T1000 (cell line): ENCODE data around the gene ERC2.

Experiments
- DNase-seq: peaks from one replicate; lab custom pipeline; 2025; ENCODE audit warnings: mixed read lengths; lab: John Stamatoyannopoulos, UW

ERC2 gene

DNA sequence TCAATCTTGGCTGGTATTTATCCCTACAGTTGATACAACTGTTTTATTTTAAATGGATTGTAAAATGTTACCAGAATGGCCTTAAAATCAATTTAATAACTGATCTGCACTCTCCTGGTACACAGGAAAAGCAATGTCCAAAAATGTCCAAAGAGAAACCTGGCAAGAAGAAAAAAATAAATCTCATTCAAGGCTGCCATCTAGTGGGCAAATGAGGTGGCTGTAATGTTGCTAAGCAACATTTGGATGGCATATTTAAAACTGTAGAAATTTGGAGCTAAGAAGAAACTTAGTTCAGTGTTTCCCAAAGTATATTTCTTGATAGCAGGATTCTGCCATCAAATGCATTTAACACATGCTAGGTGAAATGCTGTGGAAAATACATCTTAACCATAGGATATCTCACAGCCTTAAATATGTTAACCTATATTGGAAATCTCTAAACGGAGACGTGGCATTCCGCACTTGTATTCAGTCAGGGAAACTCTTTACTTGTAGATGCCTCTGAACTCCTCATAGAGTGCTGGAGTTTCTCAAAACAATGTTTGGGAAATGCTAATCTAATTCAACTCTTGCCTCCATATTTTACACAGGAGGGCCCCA lies 216.8 kb downstream of the ERC2 start:
- DNase-seq, result no peak

DNA sequence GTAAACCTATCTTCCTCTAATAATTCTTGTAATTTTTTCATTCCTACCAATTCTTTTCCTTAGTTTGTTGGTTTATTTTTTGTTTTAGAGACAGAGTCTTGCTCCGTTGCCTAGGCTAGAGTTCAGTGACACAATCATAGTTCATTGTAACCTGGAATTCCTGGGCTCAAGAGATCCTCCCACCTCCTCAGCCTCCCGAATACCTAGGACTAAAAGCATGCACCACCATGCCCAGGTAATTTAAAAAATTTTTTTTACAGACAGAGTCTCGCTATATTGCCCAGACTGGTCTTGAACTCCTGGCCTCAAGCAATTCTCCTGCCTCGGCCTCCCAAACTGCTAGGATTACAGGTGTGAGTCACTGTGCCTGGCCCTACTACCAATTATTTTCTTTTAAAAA lies 220.2 kb downstream of the ERC2 start:
- no peak for DNase-seq

DNA sequence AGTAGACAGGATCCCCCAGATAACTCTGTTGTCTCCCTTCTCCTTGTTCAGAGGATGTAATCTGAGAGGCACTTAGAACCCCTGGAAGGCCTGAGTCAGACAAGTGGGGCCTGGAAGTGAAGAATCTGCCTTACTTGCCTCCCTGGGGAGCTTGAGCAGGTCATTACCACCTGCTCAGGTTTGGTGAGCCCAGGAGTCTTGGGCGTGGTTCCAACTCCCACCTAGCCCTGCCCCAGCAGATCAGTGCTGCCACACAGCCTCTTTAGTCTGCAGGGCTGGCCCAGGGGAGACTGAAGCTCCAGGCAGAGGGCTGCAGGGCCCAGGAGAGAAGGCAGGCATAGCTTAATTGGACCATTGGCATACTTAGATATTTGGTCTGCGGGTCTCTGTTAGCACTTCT lies 230.0 kb downstream of the ERC2 start:
- DNase-seq, result no peak

DNA sequence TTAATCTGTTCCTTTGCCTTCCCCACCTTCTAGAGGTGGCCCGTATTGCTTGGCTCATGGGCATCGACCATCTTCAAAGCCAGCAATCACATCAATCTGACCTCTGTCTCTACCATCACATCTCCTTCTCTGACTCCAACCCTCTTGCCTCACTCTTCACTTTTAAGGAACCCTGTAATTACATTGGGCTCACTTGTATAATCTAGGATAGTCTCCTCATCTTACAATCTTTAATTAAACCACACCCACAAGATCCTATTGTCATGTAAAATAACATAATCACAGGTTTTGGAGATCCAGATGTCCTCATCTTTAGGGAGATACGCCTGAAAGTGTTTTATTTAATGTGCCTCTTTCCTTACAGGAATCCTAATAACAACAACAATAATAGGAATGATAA lies 234.5 kb downstream of the ERC2 start:
- DNase-seq, result no peak

DNA sequence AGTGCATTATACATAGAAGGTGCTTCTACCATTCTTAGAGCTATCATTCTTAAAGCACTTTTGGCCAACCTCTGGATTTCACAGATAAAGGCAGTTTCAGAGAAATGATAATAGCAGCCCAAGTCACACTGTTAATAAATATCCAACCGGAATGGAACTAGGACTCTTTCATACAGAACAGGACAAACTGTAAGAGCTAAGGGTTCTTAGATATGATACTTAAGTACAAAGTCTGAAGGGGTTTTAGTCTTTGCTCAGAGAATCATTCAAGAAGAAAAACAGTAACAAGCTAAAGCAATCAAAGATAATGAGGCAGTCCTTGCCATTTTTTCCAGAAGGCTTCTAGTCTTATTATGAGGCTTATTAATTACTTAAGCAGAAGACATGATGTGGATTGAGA lies 239.0 kb downstream of the ERC2 start:
- no peak for DNase-seq

DNA sequence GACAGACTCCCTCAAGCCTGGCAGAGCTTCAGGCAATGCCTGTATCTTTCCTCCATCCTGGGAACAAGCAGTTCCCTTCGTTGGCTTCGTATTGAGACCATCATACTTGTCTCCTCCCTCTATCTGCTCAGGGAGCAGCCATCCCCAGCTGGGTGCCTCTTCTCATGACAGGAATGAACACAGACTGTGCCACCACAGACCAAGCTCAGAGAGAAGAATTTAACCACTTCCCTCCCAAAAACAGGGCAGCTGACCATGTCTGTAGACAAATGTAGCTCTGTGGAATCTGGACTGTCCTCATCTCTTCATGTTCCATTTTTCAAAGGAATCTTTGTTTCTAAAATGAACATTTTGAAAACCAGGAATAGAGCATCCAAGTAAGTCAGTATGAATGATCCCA lies 245.4 kb downstream of the ERC2 start:
- DNase-seq, result no peak

DNA sequence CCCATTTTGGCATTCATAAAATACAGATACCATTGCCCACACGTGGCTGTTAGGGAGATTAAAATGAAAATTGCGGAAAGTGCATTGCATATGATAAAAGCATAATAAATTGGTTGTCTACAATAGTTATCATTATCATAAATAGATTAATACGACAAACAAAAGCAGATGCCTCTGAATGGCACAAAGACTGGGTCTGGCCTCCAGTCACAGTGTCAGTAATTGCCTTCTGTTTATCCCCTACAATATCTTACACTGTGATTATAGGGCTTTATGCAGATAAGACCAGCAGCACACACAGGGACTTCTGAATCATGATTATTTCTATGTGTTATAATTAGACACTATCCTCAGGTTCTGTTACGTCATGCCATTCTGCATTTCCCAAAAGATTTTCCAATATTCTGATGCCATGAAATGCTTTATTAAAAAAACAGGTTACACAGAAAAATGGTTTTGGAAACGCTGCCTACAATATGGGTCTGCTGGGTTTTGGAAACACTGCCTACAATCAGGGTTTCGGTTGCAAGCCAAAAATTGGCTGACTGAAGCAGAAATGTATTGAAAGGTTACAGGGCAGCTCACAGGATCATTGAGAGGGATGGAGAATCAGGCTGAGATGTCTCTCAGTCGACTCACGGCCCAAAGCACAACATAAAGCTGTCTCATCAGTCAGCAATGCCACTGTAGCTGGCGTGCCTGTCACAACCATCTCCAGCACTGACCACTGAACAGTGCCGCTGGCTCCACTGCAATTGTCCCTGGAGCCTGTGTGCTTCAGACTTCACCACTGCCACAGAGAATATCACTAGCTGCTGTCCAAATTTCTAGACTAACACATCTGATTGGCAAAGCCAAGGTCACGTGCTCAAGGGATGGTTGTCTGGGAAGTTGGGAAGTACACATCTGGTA lies 248.1 kb downstream of the ERC2 start:
- DNase-seq, result no peak

DNA sequence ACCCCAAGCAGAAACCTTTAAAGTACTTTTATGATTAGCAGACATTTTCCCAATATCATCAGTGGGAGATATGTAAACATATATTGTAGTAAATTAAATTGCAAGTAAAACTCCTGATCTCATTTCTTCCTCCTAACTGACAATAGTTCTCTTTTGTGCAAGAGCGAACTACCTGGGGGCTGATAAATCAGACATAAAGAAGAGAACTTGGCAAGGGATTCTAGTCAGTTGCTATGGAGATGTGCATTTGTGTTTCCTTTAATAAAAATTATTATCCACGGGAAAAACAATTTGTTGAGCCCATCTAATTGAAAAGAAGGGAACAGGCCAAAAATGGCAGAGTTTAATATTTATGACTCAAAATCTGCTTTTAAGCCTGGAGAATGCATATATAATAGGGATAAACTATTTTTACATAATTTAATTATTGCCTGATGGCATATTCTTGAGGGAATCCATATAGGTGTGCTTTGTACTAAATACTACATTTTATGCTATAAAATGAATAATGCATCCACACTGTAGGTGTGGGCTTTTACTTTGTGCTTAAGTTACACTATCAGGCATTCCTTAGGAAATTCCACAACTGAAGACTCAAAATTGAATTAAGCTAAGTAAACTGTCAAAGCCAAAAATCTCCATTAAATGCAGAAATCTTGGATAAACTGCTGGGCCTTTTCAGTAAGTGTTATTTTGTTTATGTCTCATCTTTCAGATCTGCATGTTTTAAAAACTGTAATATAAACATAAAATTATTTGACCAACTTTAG lies 258.1 kb downstream of the ERC2 start:
- DNase-seq, result no peak

DNA sequence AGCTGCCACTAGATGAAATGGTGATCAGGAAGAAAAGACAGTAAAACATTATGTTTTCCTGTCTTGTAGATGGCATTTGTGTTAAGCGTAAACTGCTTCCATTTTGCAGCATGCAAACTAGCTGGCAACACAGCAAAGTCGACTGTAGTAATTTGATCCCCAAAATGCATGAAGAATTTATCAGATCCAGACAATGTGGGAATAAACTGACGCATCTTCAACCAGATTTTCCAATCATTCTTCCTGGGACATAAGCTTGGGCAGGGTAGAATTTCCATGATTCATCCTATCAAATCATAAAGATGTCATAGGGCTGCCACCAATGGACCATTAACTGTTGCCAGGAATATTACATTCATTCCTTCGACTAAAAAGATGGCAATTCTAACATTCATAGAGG lies 260.3 kb downstream of the ERC2 start:
- no peak for DNase-seq

DNA sequence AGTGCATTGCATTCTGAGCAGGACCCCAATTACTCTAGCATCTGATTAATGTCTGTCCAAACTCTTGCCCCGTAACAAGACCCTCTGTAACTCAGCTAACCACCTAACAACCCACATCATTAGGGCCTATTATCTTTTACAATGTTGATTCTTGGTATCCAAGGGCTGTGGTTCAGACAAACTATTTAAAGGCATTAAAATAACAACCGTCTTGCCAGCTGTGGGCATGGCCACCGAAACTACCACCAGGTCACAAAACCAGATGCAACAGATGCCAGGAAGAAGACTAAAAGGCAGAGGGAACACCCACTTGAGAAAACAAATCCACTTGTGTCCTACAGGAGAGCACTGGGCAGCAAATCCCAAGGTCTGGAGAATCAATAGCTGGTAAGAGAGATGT lies 262.9 kb downstream of the ERC2 start:
- no peak for DNase-seq

DNA sequence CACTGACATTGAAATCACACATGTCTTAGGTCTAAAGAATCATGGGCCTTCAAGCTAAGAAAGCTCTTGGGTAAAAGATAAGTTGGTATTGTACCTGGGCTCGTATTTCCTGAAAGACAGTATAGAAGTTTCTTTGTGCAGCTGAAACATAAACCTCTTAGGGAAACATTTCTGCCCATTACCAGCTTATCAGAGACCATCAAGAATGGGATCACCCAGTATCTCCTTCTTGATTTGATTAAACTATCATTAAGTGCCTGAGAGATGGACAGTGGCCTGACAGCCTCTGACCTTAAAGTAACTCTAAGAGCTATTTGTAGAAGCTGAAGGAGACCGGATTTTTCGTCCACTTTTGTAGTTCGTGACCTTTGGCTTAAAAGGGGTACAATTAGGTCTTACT lies 265.3 kb downstream of the ERC2 start:
- DNase-seq, result no peak

DNA sequence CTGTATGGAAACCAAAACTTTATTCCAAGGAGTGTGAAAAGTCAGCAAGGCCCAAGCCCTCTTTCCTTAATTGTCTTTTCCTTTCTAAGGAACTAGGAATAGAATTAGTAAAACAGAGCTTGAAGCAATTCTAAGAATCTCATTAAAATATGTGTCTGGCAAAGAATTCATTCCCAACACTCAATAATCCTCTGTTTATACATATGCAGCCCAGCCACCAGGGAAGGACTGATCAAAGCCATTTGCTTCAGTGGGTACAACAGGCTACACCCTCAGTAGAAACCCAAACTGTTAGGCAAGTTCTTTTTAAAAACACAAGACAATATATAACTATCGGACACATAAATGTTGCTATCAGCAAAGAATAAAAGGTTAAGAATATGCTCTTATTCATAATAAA lies 266.9 kb downstream of the ERC2 start:
- DNase-seq, result no peak

DNA sequence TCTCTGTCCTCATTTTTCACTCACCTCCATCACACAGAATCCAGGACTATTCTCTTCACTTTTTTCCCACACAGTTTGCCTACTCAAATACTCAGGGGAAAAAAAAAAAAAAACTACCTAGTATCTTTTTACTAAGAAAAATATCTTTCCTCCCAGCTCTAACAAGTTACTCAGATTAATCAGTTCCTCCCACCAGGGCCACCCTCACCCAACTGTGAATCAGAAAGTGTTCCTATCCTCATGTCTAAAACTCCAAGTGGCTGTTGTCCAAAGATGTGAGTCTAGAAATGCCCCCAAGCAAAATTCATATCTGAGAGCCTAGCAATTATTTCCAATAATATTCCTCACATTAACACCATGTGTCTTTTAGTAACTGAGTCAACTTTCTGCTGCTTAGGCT lies 268.0 kb downstream of the ERC2 start:
- DNase-seq, result no peak

DNA sequence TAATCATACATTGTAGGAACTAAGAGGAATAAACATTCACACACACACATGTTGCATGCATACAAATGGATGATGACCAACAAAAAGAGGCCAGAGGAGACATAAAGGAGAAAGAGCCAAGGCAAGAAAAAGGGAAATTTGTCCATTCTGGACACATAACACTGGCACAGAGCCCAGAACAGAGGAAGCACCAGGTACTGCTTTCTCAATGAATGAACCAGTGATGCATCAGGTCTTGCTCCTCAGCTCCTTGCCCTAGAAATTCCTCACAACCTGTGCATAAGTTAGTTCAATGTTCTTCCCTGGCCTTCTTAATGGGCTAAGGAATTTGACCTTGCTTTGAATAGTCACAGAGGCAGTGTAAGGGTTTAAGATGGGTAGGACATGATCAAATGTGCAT lies 270.3 kb downstream of the ERC2 start:
- DNase-seq, result no peak

DNA sequence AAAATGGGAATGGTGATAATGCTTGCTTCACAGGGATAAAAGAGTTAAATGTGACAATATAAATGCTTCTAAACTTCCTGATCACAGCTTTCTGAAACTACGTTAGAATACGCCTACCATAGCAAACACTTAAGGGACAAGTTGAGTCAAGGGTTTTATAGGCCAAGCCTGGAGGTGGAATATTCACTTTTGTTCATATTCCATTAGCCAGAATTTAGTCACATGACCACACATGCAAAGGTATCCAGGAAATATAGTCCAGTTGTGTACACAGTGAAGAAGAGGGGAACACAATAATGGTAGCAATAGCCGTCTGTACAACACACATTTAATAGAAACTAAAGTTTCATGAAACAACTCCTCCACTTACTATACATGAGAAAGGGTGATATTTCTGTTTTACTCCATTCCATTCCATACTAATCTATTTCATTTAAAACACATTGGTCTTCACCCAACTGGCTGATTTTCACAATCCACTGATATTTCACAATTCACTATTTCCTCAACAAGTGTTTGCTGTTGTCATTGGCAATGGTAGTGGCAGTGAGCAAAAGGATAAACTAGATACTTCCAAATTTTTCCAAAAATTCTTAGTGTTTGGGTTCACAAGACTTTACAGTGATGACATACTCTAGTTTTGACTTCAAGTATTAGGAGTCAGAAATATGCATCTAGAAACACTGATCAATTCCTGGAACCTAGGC lies 270.9 kb downstream of the ERC2 start:
- no peak for DNase-seq

DNA sequence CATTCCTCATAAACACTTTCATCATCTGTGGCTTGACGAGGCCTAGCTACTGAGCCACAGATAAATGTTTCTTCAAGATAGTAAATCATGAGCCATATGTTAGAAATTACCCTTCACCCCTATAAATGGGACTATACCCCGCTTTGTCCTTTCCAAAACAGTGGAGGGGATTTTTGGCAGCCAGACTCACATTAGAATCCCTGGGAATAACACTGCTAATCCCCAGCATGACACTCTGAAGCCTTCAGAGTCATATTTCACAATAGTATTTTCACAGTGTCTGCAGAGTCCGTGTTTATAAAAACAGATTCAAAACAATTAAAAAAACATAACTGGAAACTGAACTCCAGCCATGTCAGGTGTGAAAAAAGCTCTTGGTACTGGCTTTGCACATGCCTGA lies 271.6 kb downstream of the ERC2 start:
- DNase-seq, result no peak

DNA sequence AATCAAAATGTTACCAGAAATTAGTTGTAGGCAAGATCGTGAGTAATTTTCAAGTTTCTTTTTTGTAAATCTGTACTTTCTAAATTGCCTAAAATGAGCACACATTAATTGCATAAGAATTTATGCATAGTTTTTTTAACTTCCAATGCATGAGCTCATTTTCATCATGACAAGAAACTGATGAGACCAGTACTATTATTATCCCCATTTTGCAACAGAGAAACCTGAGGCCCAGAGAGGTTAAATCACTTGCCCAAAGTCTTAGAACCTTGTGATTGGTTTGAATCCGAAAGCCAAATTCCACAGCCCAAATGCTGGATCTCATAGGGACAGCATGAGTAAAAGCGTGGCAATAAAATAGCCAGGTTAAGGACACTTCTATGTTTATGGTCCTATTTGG lies 274.7 kb downstream of the ERC2 start:
- DNase-seq, result no peak

DNA sequence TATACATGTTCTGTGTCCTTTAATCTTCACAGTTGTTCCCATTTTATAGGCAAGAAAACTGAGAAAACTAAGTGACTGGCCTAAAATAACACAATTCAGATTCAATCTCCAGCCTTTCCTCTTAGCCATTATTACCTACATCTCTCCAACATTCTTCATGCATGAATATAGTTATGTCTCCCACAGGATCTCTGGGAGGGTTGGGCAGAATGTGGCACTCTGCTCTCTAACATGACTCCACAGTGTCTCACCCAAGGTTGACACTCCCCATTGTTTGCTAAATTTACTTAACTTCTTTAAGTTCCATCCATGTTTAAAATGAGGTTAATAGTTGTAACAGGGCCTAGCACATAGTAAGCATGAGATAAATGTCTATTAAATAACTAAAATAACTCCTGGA lies 276.3 kb downstream of the ERC2 start:
- no peak for DNase-seq

DNA sequence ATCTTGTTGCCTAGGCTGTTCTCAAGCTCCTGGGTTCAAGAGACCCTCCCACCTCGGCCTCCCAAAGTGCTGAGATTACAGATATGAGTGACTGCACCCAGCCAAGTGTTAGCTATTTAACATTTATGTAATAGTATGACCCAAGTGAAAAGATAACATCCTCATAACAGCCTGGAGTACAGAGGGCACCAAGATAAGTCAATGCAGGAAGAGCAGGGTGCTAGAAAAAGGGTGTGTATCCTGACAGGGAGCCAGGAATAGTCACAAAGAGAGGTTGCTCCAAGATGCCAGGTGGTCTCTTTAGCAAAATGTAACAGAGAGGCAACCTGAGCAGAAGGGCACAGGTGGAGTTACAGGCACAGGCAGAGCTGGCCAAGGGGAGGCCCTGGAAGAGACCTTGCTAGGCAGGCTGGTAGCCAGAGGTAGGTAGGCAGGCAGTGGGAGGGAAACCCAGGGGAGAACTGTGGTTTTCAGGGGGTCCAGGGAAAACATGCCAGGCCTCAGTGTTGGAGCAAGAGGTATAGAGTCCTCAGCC lies 277.4 kb downstream of the ERC2 start:
- DNase-seq, result no peak

DNA sequence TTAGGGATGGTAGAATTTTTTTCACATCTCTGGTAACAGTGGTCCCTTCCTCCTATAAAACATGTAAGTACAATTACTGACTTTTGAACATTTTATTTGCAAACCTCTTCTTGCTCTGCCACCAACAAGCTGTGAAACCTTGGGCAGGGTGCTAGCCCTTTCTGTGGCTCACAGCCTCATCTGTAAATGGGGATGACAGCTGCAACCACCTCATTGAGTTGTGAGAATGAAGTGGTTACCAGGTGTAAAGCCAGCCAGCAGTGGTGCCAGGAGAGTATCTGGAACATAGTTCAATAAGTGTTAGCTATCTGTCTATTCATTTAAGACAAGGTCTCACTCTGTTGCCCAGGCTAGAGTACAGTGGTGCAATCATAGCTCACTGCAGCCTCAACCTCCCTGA lies 278.1 kb downstream of the ERC2 start:
- no peak for DNase-seq

DNA sequence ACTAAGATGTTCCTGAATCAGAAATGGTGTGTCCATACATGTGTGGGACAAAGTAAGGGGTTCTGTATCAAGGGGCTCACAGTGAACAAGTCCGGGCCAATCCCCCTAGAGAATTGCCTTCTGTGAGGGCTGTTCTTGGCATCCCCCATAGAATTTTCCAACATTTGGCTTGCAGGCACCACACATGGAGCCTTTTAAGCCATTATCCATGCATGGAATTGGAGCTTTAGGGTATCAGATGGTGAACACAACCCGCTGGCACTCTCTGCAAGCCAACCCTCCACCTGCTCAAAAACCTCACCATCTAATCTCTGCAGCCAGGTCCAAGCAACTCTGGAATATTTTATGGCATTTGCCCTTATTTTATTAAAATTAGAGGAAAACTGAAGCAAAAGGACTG lies 278.7 kb downstream of the ERC2 start:
- DNase-seq, result no peak

DNA sequence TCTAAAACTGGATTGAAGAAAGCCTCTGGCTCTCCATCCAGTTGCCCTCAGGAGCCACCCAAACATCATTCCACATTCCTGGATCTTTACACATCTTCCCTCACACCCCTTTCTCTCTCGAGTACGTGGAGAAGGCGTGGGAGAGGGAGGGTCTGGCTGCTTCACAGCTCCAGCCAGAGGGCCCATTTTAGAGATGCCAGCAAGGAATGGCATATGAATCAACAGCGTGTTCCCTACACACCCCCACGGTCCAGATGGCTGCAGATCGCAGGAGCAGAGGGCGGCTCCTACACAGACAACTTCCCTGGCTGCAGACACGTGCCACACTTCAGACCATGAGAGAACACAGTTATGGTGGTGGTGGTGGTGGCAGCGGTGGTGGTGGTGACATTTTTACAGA lies 280.1 kb downstream of the ERC2 start:
- no peak for DNase-seq
